ENCODE measurements around the gene DCK. TPM values are rescaled to one million over a fixed set of nuclear protein-coding genes. Genes with fewer than 3 reads are reported as not detected.

The DCK gene
- total and polyA plus RNA-seq, 9 of the 15 experiments (the other 6 are each of a cell fraction or from before 2014, with no cell fraction given) = 11.3 to 25.8 (median 19.6) TPM

DNA sequence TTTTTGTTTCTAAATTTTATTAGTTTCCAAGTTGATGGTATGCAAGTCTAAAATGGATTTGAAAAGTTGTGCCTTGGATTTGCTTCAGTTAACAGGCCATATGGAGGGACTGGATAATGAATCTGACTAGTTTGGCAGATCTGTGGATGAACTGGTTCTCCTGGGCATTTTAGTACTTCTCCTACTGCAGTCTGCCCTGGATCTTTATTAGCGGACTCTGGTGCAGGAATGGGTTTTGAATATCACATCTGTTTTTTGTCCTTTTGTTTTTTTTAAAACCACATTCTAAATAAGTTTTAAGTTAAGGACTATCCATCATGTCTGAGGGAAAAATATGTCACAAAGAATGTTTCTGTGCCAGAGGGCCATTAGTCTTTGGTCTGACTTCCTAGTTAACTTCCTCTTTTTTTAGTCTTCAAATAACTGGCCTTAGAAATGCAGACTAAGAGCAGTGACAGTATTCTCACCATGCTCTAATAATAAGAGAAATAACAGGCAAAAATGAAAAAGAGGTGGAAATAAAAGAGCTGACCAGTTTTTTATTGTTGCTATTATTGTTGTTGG lies 13.9 kb upstream of the DCK start:
- WGBS (ENCODE audit: insufficient coverage, low coverage, missing lambda C conversion rate) = 73% methylated on average over 1 of the region's 1 CpG
- DNase-seq (ENCODE audit: extremely low read depth in 1 of 4, low spot score in 3 of 4) (no peak), FAIRE-seq (no peak), ATAC-seq (peak; percentile 52; the same call in 2 of the 3 replicates)
- BruUV-seq (replicated peaks) = no TSS peak
- H3K27ac ChIP-seq (ENCODE audit: extremely low read depth, low read depth, low read length) = no peak overlapping the region
- POLR2A ChIA-PET = interaction anchor here (2.1 kb wide), 1 partner anchor 14 kb away, joined by 5 read pairs; the partner anchor contains the start of gene DCK
- H2AFZ ChIP-seq (ENCODE audit: low read depth, low read length) = no peak overlapping the region
- no peak overlapping the region for H3K4me3 ChIP-seq
- H3K79me2 ChIP-seq (ENCODE audit: control insufficient read depth, insufficient read depth, low read length) = no peaks in the 10 kb centered on the region
- no peaks in the 10 kb centered on the region for H3K9me1 ChIP-seq (ENCODE audit: control insufficient read depth, insufficient read depth, low read length)
- H3K9me3 ChIP-seq (replicated peaks; ENCODE audit: control insufficient read depth, insufficient read depth, low read depth, low read length) = no peaks in the 10 kb centered on the region
- in situ Hi-C loops (cut with MboI) (no loop called here), intact Hi-C loops (cut with micrococcal nuclease) (no loop called here)
- no peak overlapping the region for H3K4me2 ChIP-seq (ENCODE audit: insufficient read depth, low read length)
- H3K9ac ChIP-seq (ENCODE audit: insufficient read depth in 1 of 2, low read depth in 2 of 2, low read length in 2 of 2) = no peak overlapping the region
- peaks cover 3 to 5% of the 10 kb centered on the region in 2 experiments; a peak in 2 of 5 replicates for H3K4me1 ChIP-seq (replicated peaks in 1 of 2; ENCODE audit: control insufficient read depth in 2 of 2, insufficient read depth in 2 of 2, low read length in 2 of 2)
- peaks cover 66% of the 10 kb centered on the region for H3K36me3 ChIP-seq (ENCODE audit: control insufficient read depth, insufficient read depth, low read length)
- H3K27me3 ChIP-seq (ENCODE audit: control insufficient read depth in 2 of 2, insufficient read depth in 2 of 2, low read length in 2 of 2) = no peaks in the 10 kb centered on the region
- CTCF ChIA-PET (ENCODE audit: low intra/inter-chr PET ratio) = no interaction called here
- H4K20me1 ChIP-seq (replicated peaks; ENCODE audit: control insufficient read depth, insufficient read depth, low read length) = no peaks in the 10 kb centered on the region
- TF ChIP-seq NELFE (IDR thresholded peaks at IDR 0.05; ENCODE audit: insufficient read depth, insufficient read length) (no peak), PBX2 (CRISPR knock-in tag; IDR thresholded peaks at IDR 0.05; ENCODE audit: low read depth) (no peak), PBX2 (tag; conservative IDR thresholded peaks at IDR 0.05; ENCODE audit: low read depth) (peak; percentile 93), MEIS2 (IDR thresholded peaks at IDR 0.05; ENCODE audit: partially characterized antibody) (peak; percentile 93), CBX1 (IDR thresholded peaks at IDR 0.05; ENCODE audit: low read depth) (no peak), SMARCE1 (IDR thresholded peaks at IDR 0.05) (peak; percentile 15; the same call in 1 of the 2 replicates), PKNOX1 (IDR thresholded peaks at IDR 0.05) (peak; percentile 35; the same call in 1 of the 2 replicates), NFE2 (IDR thresholded peaks at IDR 0.05; ENCODE audit: low read depth) (no peak), TEAD1 (CRISPR knock-in tag; IDR thresholded peaks at IDR 0.05) (0 out of 4 replicates have a peak, but pooled peaks of 1 of the 2 experiments have one; percentile 70), GATA2 (CRISPR knock-in tag; IDR thresholded peaks at IDR 0.05) (no peak), RREB1 (CRISPR knock-in tag; IDR thresholded peaks at IDR 0.05) (no peak), SREBF1 (IDR thresholded peaks at IDR 0.05; ENCODE audit: borderline replicate concordance, low read depth, low read length) (no peak), ERF (CRISPR knock-in tag; IDR thresholded peaks at IDR 0.05) (no peak)
